Measurements from ENCODE around the gene DCAF4. TPM values are rescaled to one million over a fixed set of nuclear protein-coding genes. Genes with fewer than 3 reads are reported as not detected.
A peak's percentile ranks its signal among the peaks of the same experiment; 100 is the strongest.

The DCAF4 gene
- total RNA-seq, 1 experiment from 2014 or later: 23.4 TPM

DNA sequence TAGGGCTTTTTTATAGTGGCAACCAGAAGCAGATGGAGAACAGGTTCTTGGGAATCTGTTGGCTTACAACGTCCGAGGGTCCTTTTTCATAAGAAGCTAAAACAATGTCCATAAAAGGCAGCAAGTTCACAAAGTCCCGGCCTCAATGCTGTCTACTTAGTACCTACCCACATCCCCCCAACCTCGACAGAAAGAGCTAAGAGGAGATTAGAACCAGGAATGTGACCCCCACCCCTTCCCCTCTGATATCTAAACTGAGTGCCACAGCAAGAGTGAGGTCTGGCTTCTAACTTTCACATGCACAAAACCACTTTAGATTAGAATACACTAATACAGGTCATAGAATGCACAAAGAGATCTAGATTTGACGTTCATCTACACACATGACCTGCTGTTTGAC, 36.9 kb upstream of the DCAF4 start:
- Histone ChIP-seq H3K27me3 (replicated peaks; ENCODE audit: insufficient read depth, low read depth, low read length, poor library complexity) (no peaks in the 10 kb centered on the region), H3K9me3 (ENCODE audit: low read depth, low read length, poor library complexity, severe bottlenecking) (no peaks in the 10 kb centered on the region), H3K27ac (ENCODE audit: low read depth, low read length, poor library complexity, severe bottlenecking) (no peak overlapping the region), H3K4me3 (ENCODE audit: low read depth, low read length, poor library complexity, severe bottlenecking) (no peak overlapping the region), H3K36me3 (ENCODE audit: insufficient read depth, low read length, poor library complexity, severe bottlenecking) (no peaks in the 10 kb centered on the region), H3K4me1 (ENCODE audit: insufficient read depth, low read length, poor library complexity, severe bottlenecking) (peaks cover 36% of the 10 kb centered on the region)
- TF ChIP-seq, protein P1, sequence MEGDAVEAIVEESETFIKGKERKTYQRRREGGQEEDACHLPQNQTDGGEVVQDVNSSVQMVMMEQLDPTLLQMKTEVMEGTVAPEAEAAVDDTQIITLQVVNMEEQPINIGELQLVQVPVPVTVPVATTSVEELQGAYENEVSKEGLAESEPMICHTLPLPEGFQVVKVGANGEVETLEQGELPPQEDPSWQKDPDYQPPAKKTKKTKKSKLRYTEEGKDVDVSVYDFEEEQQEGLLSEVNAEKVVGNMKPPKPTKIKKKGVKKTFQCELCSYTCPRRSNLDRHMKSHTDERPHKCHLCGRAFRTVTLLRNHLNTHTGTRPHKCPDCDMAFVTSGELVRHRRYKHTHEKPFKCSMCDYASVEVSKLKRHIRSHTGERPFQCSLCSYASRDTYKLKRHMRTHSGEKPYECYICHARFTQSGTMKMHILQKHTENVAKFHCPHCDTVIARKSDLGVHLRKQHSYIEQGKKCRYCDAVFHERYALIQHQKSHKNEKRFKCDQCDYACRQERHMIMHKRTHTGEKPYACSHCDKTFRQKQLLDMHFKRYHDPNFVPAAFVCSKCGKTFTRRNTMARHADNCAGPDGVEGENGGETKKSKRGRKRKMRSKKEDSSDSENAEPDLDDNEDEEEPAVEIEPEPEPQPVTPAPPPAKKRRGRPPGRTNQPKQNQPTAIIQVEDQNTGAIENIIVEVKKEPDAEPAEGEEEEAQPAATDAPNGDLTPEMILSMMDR (conservative IDR thresholded peaks at IDR 0.05; ENCODE audit: low read depth, low read length): no peak
- TF ChIP-seq EZH2 (IDR thresholded peaks at IDR 0.05; ENCODE audit: borderline replicate concordance, low read depth, low read length, poor library complexity, severe bottlenecking): no peak
- DNase-seq (ENCODE audit: low spot score): no peak
- BruUV-seq (replicated peaks): no TSS peak
- CTCF ChIA-PET: no interaction called here
- intact Hi-C loops (cut with micrococcal nuclease; ENCODE audit: unreplicated experiment): no loop called here
- POLR2A ChIA-PET (ENCODE audit: low non-redundant PET): no interaction called here

DNA sequence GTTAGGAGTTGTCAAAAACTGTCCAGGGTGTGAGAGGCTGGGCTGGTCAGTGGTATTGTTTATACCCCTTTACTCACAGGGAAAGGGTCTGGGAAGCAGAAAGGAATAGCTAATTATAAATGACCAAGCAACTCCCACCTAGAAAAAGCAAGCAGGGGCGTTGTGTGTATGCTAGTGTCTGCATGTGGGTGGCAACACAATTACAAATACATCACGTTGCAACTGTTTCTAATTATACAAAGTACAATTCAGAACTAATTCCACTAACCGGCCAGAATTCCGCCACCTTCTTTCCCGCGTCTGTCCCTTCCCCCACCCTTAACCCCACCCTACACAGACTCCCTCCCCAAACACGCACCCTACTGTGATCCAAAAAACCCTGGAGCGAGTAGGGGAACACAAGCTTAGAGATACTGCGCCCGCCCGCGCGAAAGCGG, 34.6 kb upstream of the DCAF4 start:
- TF ChIP-seq, protein P1 (conservative IDR thresholded peaks at IDR 0.05; ENCODE audit: low read depth, low read length): no peak
- TF ChIP-seq EZH2 (IDR thresholded peaks at IDR 0.05; ENCODE audit: borderline replicate concordance, low read depth, low read length, poor library complexity, severe bottlenecking): no peak
- Histone ChIP-seq H3K4me3 (ENCODE audit: low read depth, low read length, poor library complexity, severe bottlenecking) (peak overlapping the region; percentile 85), H3K27ac (ENCODE audit: low read depth, low read length, poor library complexity, severe bottlenecking) (peak overlapping the region; percentile 80), H3K27me3 (replicated peaks; ENCODE audit: insufficient read depth, low read depth, low read length, poor library complexity) (no peaks in the 10 kb centered on the region), H3K4me1 (ENCODE audit: insufficient read depth, low read length, poor library complexity, severe bottlenecking) (peaks cover 42% of the 10 kb centered on the region), H3K9me3 (ENCODE audit: low read depth, low read length, poor library complexity, severe bottlenecking) (no peaks in the 10 kb centered on the region), H3K36me3 (ENCODE audit: insufficient read depth, low read length, poor library complexity, severe bottlenecking) (no peaks in the 10 kb centered on the region)
- DNase-seq (ENCODE audit: low spot score): peak; percentile 69
- intact Hi-C loops (cut with micrococcal nuclease; ENCODE audit: unreplicated experiment): no loop called here
- POLR2A ChIA-PET (ENCODE audit: low non-redundant PET): no interaction called here
- TSS peak; percentile 62 for BruUV-seq (replicated peaks)
- CTCF ChIA-PET: interaction anchor here (0.7 kb wide), 1 partner anchor 570 kb away, joined by 6 read pairs; no protein-coding TSS in a partner anchor

DNA sequence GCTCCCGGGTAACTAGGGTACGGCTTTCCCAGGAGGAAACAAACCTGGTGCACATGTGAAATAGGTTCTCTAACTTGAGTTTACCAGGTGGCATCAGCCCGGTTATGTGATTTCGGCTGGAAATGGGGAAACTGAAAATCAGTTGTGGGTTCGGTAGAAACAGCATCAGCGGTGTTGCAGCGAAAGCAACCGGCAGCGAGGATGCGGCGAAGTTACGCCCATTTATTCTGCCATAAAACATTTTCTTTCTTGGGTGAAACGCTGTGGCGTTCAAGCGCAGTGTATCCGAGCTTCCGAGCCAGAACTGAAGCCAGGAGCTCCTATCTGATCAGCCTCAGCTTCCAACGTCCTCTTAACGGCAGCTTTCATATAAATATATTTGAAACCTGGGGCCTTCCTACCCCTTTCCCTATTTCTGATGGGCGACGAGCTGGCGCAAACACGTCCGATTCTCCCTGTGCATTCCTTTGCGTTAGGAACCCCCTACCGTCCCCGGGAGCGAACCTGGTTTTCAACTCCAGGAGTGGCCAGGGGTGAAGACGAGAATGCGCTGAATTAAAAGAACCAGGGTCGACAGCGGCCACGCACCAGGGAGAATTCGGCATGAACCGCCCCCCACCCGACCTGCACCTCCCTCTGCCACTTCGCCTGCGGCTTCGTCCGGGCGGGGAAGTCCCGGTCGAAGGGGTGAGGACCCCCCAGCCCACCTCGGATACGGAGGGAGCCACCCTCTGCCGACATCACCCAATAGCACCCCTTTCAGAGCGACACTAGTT, 34.0 kb upstream of the DCAF4 start:
- H3K27ac ChIP-seq (ENCODE audit: low read depth, low read length, poor library complexity, severe bottlenecking): peak overlapping the region; percentile 80
- TF ChIP-seq, protein P1 (conservative IDR thresholded peaks at IDR 0.05; ENCODE audit: low read depth, low read length): 0 out of 2 replicates have a peak, but pooled peaks have one; percentile 12
- no peak for TF ChIP-seq EZH2 (IDR thresholded peaks at IDR 0.05; ENCODE audit: borderline replicate concordance, low read depth, low read length, poor library complexity, severe bottlenecking)
- POLR2A ChIA-PET (ENCODE audit: low non-redundant PET): no interaction called here
- CTCF ChIA-PET: interaction anchor here (0.7 kb wide), 1 partner anchor 570 kb away, joined by 6 read pairs; no protein-coding TSS in a partner anchor
- DNase-seq (ENCODE audit: low spot score): peak; percentile 62
- no TSS peak for BruUV-seq (replicated peaks)
- intact Hi-C loops (cut with micrococcal nuclease; ENCODE audit: unreplicated experiment): no loop called here
- peaks cover 42% of the 10 kb centered on the region for H3K4me1 ChIP-seq (ENCODE audit: insufficient read depth, low read length, poor library complexity, severe bottlenecking)
- H3K4me3 ChIP-seq (ENCODE audit: low read depth, low read length, poor library complexity, severe bottlenecking): peak overlapping the region; percentile 85
- no peaks in the 10 kb centered on the region for H3K9me3 ChIP-seq (ENCODE audit: low read depth, low read length, poor library complexity, severe bottlenecking)
- H3K27me3 ChIP-seq (replicated peaks; ENCODE audit: insufficient read depth, low read depth, low read length, poor library complexity): no peaks in the 10 kb centered on the region
- no peaks in the 10 kb centered on the region for H3K36me3 ChIP-seq (ENCODE audit: insufficient read depth, low read length, poor library complexity, severe bottlenecking)
